GM10266 (cell line): ENCODE results near the gene TM7SF3.

Source experiments
- DNase-seq: peaks from one replicate; pipeline ENCODE4 v3.0.0; 2012; ENCODE audit errors: extremely low spot score
- CTCF ChIP-seq: IDR thresholded peaks from 2 replicates; pipeline ENCODE4 v1.5.1; 2012; ENCODE audit warnings: mild to moderate bottlenecking, low read depth; ENCODE audit not compliant: control insufficient read depth, insufficient read depth; ENCODE audit errors: missing control alignments

The TM7SF3 gene

GRCh38 chr12:27014085-27014858 is at the start of gene TM7SF3:
Gene TM7SF3 (minus strand): TSS chr12:27014384. CDS start chr12:27014168, 216 bp downstream.
- TF ChIP-seq CTCF = peak; percentile 96

GRCh38 chr12:27063250-27063851 is 49.2 kb upstream of the TM7SF3 start:
- DNase-seq = no peak
- TF ChIP-seq CTCF = no peak

More at GRCh38 chr12:27014085-27014858, at the start of gene TM7SF3:
- DNase-seq = peak; percentile 95

- TF ChIP-seq CTCF = no peak
- no peak for DNase-seq
These were observed 47.1 kb upstream of the TM7SF3 start for GRCh38 chr12:27061317-27061716.

- no peak for TF ChIP-seq CTCF
- DNase-seq = no peak
These were observed 46.6 kb upstream of the TM7SF3 start for GRCh38 chr12:27060740-27061139.

GRCh38 chr12:27057543-27057942 is 43.4 kb upstream of the TM7SF3 start:
- DNase-seq = no peak
- TF ChIP-seq CTCF = no peak

GRCh38 chr12:27055966-27056365 is 41.8 kb upstream of the TM7SF3 start:
- TF ChIP-seq CTCF = no peak
- no peak for DNase-seq

GRCh38 chr12:27052742-27053141 is 38.6 kb upstream of the TM7SF3 start:
- TF ChIP-seq CTCF = no peak

More at GRCh38 chr12:27052742-27053141, 38.6 kb upstream of the TM7SF3 start:
- no peak for DNase-seq
